Suprapubic skin (tissue), 4 donors: ENCODE results near the gene M6PR. TPM values are rescaled to one million over a fixed set of nuclear protein-coding genes. Genes with fewer than 3 reads are reported as not detected.
"Not testable (repeated sequence)": the region's sequence is repeated elsewhere in the genome, so short reads cannot be mapped to it uniquely, and the experiment has no call there.

ENCODE experiments used
- DNase-seq, 2 donors: peaks; one replicate each; pipeline ENCODE4 v3.0.0-alpha.2; 2019; ENCODE audit warnings: low spot score in 2 of 2
- H3K27ac ChIP-seq: fragments of 200-600 bp; sonication (generic); one replicate; pipeline ENCODE4 v1.5.1; 2019
- H3K27me3 ChIP-seq: fragments of 200-600 bp; sonication (generic); one replicate; pipeline ENCODE4 v1.5.1; 2019
- H3K36me3 ChIP-seq: fragments of 200-600 bp; sonication (generic); one replicate; pipeline ENCODE4 v1.5.1; 2019
- H3K4me1 ChIP-seq: fragments of 200-600 bp; sonication (generic); one replicate; pipeline ENCODE4 v1.5.1; 2019
- H3K4me3 ChIP-seq: fragments of 200-600 bp; sonication (generic); one replicate; pipeline ENCODE4 v1.5.1; 2019; ENCODE audit warnings: mild to moderate bottlenecking
- H3K9me3 ChIP-seq: fragments of 200-600 bp; sonication (generic); one replicate; pipeline ENCODE4 v1.5.1; 2019
- CTCF ChIP-seq, 2 donors: fragments of 200-600 bp in 1 of 2; fragments of 450-650 bp in 1 of 2; sonication (generic) in 1 of 2; IDR thresholded peaks; one replicate each; pipeline ENCODE4 v1.5.1; 2016 to 2019; ENCODE audit warnings: antibody characterized with exemption in 2 of 2, mild to moderate bottlenecking in 1 of 2, moderate library complexity in 1 of 2
- EP300 ChIP-seq: sonication (generic); formaldehyde crosslinking; IDR thresholded peaks from one replicate; pipeline ENCODE4 v1.6.1; 2017; ENCODE audit warnings: antibody characterized with exemption
- POLR2A ChIP-seq, 2 donors: fragments of 450-650 bp; IDR thresholded peaks; one replicate each; pipeline ENCODE4 v1.6.1; 2017; ENCODE audit warnings: antibody characterized with exemption in 2 of 2, mild to moderate bottlenecking in 2 of 2, moderate library complexity in 2 of 2
- POLR2AphosphoS5 ChIP-seq, 3 donors: sonication (generic); formaldehyde crosslinking; IDR thresholded peaks; one replicate each; pipeline ENCODE4 v1.6.1; 2017; ENCODE audit warnings: antibody characterized with exemption in 3 of 3
- WGBS: methylation state at CpG from one replicate; pipeline ENCODE4 v1.1.5; 2018; 5-methylcytosine and 5-hydroxymethylcytosine counted together
- total RNA-seq, 4 donors: library from RNA; depleted of rRNA; stranded (reverse); fragments of >200 nt; gene quantifications; one replicate each; pipeline ENCODE4 v1.1.0, GENCODE V29; 2016

Gene M6PR
- total RNA-seq, 4 donors from 2014 or later = 75.8 to 138 (median 120) TPM

GRCh38 chr12:8903646-8904045 is 45.8 kb downstream of the M6PR start:
- Histone ChIP-seq H3K4me3 (no peak overlapping the region), H3K27me3 (no peaks in the 10 kb centered on the region), H3K9me3 (no peaks in the 10 kb centered on the region), H3K36me3 (no peaks in the 10 kb centered on the region), H3K27ac (no peak overlapping the region), H3K4me1 (no peaks in the 10 kb centered on the region)
- no peak for TF ChIP-seq EP300
- no peak for TF ChIP-seq CTCF (IDR thresholded peaks at IDR 0.05)
- TF ChIP-seq POLR2AphosphoS5 (IDR thresholded peaks at IDR 0.05) = no peak
- TF ChIP-seq POLR2A (IDR thresholded peaks at IDR 0.05) = no peak
- no peak for DNase-seq
- 86% methylated on average over 3 of the region's 3 CpGs for WGBS

GRCh38 chr12:8902703-8903102 is 46.7 kb downstream of the M6PR start:
- DNase-seq, H3K27ac ChIP-seq, H3K4me3 ChIP-seq, H3K4me1 ChIP-seq, H3K9me3 ChIP-seq, H3K36me3 ChIP-seq, H3K27me3 ChIP-seq: not testable (repeated sequence)
- 83% methylated on average over 5 of the region's 5 CpGs for WGBS

GRCh38 chr12:8899830-8900229 is 49.6 kb downstream of the M6PR start:
- Histone ChIP-seq H3K27me3 (no peaks in the 10 kb centered on the region), H3K4me3 (no peak overlapping the region), H3K27ac (no peak overlapping the region), H3K9me3 (no peaks in the 10 kb centered on the region), H3K4me1 (no peaks in the 10 kb centered on the region), H3K36me3 (no peaks in the 10 kb centered on the region)
- TF ChIP-seq CTCF (IDR thresholded peaks at IDR 0.05) (no peak), POLR2AphosphoS5 (IDR thresholded peaks at IDR 0.05) (no peak), POLR2A (IDR thresholded peaks at IDR 0.05) (no peak), EP300 (no peak)
- DNase-seq = no peak
- 80% methylated on average over 6 of the region's 6 CpGs for WGBS

- H3K27me3 ChIP-seq = no peaks in the 10 kb centered on the region
- H3K36me3 ChIP-seq = no peaks in the 10 kb centered on the region
- no peak overlapping the region for H3K27ac ChIP-seq
- no peak overlapping the region for H3K4me3 ChIP-seq
- H3K9me3 ChIP-seq = no peaks in the 10 kb centered on the region
- TF ChIP-seq EP300 = no peak
- TF ChIP-seq POLR2A (IDR thresholded peaks at IDR 0.05) = no peak
- TF ChIP-seq POLR2AphosphoS5 (IDR thresholded peaks at IDR 0.05) = no peak
- TF ChIP-seq CTCF (IDR thresholded peaks at IDR 0.05) = no peak
- no peaks in the 10 kb centered on the region for H3K4me1 ChIP-seq
- DNase-seq = no peak
- WGBS = 90% methylated on average over 7 of the region's 7 CpGs
These were observed 52.4 kb downstream of the M6PR start for GRCh38 chr12:8897081-8897480.

- H3K36me3 ChIP-seq = no peaks in the 10 kb centered on the region
- H3K27me3 ChIP-seq = no peaks in the 10 kb centered on the region
- DNase-seq = no peak
- no peaks in the 10 kb centered on the region for H3K9me3 ChIP-seq
- no peak overlapping the region for H3K27ac ChIP-seq
- H3K4me3 ChIP-seq = no peak overlapping the region
- TF ChIP-seq EP300 = no peak
- TF ChIP-seq CTCF (IDR thresholded peaks at IDR 0.05) = no peak
- no peak for TF ChIP-seq POLR2A (IDR thresholded peaks at IDR 0.05)
- no peak for TF ChIP-seq POLR2AphosphoS5 (IDR thresholded peaks at IDR 0.05)
- no peaks in the 10 kb centered on the region for H3K4me1 ChIP-seq
- 65% methylated on average over 1 of the region's 1 CpG for WGBS
These were observed 54.5 kb downstream of the M6PR start for GRCh38 chr12:8894986-8895385.

GRCh38 chr12:8894378-8894777 is 55.1 kb downstream of the M6PR start:
- TF ChIP-seq POLR2AphosphoS5 (IDR thresholded peaks at IDR 0.05) = no peak
- TF ChIP-seq CTCF (IDR thresholded peaks at IDR 0.05) = no peak
- TF ChIP-seq EP300 = no peak
- no peak for TF ChIP-seq POLR2A (IDR thresholded peaks at IDR 0.05)
- H3K27ac ChIP-seq = no peak overlapping the region

More at GRCh38 chr12:8894378-8894777, 55.1 kb downstream of the M6PR start:
- no peaks in the 10 kb centered on the region for H3K9me3 ChIP-seq
- H3K4me3 ChIP-seq = no peak overlapping the region
- no peaks in the 10 kb centered on the region for H3K4me1 ChIP-seq
- H3K27me3 ChIP-seq = no peaks in the 10 kb centered on the region
- H3K36me3 ChIP-seq = no peaks in the 10 kb centered on the region
- no peak for DNase-seq
